ENCODE data around the gene PMP22. TPM values are rescaled to one million over a fixed set of nuclear protein-coding genes. Genes with fewer than 3 reads are reported as not detected.

PMP22 gene
- total RNA-seq, 1 experiment from 2014 or later, result 2.6 TPM

- DNase-seq, result no peak
- POLR2A ChIA-PET (ENCODE audit: unreplicated experiment), result no interaction called here
- Histone ChIP-seq H3K27me3 (ENCODE audit: insufficient read depth, low read depth) (peaks cover 32% of the 10 kb centered on the region), H4K20me1 (ENCODE audit: insufficient read depth) (no peaks in the 10 kb centered on the region), H3K4me3 (no peak overlapping the region), H3K9me3 (ENCODE audit: insufficient read depth, low read depth) (no peaks in the 10 kb centered on the region), H3K27ac (no peak overlapping the region), H3K36me3 (ENCODE audit: low read depth) (no peaks in the 10 kb centered on the region), H2AFZ (no peak overlapping the region), H3K4me2 (no peak overlapping the region), H3K79me2 (ENCODE audit: low read depth) (no peaks in the 10 kb centered on the region), H3K4me1 (replicated peaks; ENCODE audit: insufficient read depth) (no peaks in the 10 kb centered on the region), H3F3A (ENCODE audit: insufficient read depth, low read depth) (no peaks in the 10 kb centered on the region), H3K9me2 (ENCODE audit: insufficient read depth) (no peaks in the 10 kb centered on the region)
- CTCF ChIA-PET, result interaction anchor here (0.6 kb wide), 2 partner anchors 11 to 1605 kb away, joined by 3 read pairs; no protein-coding TSS in a partner anchor
- BruUV-seq (replicated peaks), result no TSS peak
- intact Hi-C loops (cut with micrococcal nuclease; ENCODE audit: unreplicated experiment), result no loop called here
- no peak for TF ChIP-seq EZH2 (IDR thresholded peaks at IDR 0.05; ENCODE audit: low read depth)
- no peak for TF ChIP-seq CTCF (conservative IDR thresholded peaks at IDR 0.05)
Observed at GRCh38 chr17:15180121-15180561, 85.0 kb downstream of the PMP22 start.

Small RNA genes lying within 50 kb of the gene (microRNA-seq; reads per million reads assigned to microRNA genes)
- not detected for gene MIR4731 (ENCODE audit: borderline number of aligned reads, borderline replicate concordance)

Other genes starting within 250 kb of the PMP22 start
- gene TEKT3, start 76.3 kb upstream of the PMP22 start, total RNA-seq (2021), result not detected in 2 replicates
- 11.0 and 17.9 TPM in 2 replicates for gene CDRT4, start 202.3 kb upstream of the PMP22 start, total RNA-seq (2021)

Data from PC-9 (cell line).